Liver (tissue), 9 donors: ENCODE data around the gene SLX4IP. TPM values are rescaled to one million over a fixed set of nuclear protein-coding genes. Genes with fewer than 3 reads are reported as not detected.

Experiments
- DNase-seq: peaks from one replicate; pipeline ENCODE4 v3.0.0-alpha.2; 2017; ENCODE audit warnings: low spot score
- H3K27ac ChIP-seq, 2 donors: one replicate each; pipeline ENCODE4 v1.7.0; 2013; ENCODE audit warnings: inconsistent platforms in 2 of 2, low read length in 2 of 2, control low read depth in 1 of 2, low read depth in 1 of 2, mild to moderate bottlenecking in 1 of 2
- H3K27me3 ChIP-seq, 4 donors: one replicate each; pipeline versions ENCODE4 v1.6.1 to v1.7.0; 2013; ENCODE audit warnings: low read length in 3 of 4, inconsistent platforms in 1 of 4, mild to moderate bottlenecking in 1 of 4, moderate library complexity in 1 of 4; ENCODE audit not compliant: control insufficient read depth in 4 of 4, insufficient read depth in 4 of 4
- H3K36me3 ChIP-seq, 4 donors: one replicate each; pipeline versions ENCODE4 v1.6.1 to v1.7.0; 2013; ENCODE audit warnings: low read length in 3 of 4, mild to moderate bottlenecking in 3 of 4, low read depth in 1 of 4, moderate library complexity in 1 of 4; ENCODE audit not compliant: control insufficient read depth in 4 of 4, insufficient read depth in 3 of 4
- H3K4me1 ChIP-seq, 4 donors: one replicate each; pipeline versions ENCODE4 v1.6.1 to v1.7.0; 2013; ENCODE audit warnings: low read length in 3 of 4, mild to moderate bottlenecking in 3 of 4, moderate library complexity in 1 of 4; ENCODE audit not compliant: control insufficient read depth in 4 of 4, insufficient read depth in 4 of 4
- H3K4me3 ChIP-seq, 3 donors: one replicate each; pipeline versions ENCODE4 v1.6.1 to v1.7.0; 2013; ENCODE audit warnings: low read length in 3 of 3, control low read depth in 1 of 3, low read depth in 1 of 3, mild to moderate bottlenecking in 1 of 3
- H3K9ac ChIP-seq, 2 donors: one replicate each; pipeline ENCODE4 v1.7.0; 2013; ENCODE audit warnings: low read length in 2 of 2, mild to moderate bottlenecking in 2 of 2, moderate library complexity in 2 of 2, control low read depth in 1 of 2, low read depth in 1 of 2
- H3K9me3 ChIP-seq, 4 donors: one replicate each; pipeline versions ENCODE4 v1.6.1 to v1.7.0; 2013; ENCODE audit warnings: low read length in 3 of 4; ENCODE audit not compliant: control insufficient read depth in 4 of 4
- EGR1 ChIP-seq, 2 donors: IDR thresholded peaks; 2 replicates each; pipeline ENCODE4 v1.6.1; 2016 to 2018; ENCODE audit warnings: antibody characterized with exemption in 2 of 2, low read depth in 2 of 2
- FOXA2 ChIP-seq: IDR thresholded peaks from 2 replicates; pipeline ENCODE4 v1.6.1; 2016; ENCODE audit warnings: antibody characterized with exemption
- GABPA ChIP-seq, 2 donors: IDR thresholded peaks in 1 of 2; conservative IDR thresholded peaks in 1 of 2; 2 replicates each; pipeline ENCODE4 v1.6.1; 2016; ENCODE audit warnings: antibody characterized with exemption in 2 of 2, mild to moderate bottlenecking in 1 of 2, moderate library complexity in 1 of 2
- HNF4A ChIP-seq, 2 donors: conservative IDR thresholded peaks; 2 replicates each; pipeline ENCODE4 v1.6.1; 2016; ENCODE audit warnings: antibody characterized with exemption in 2 of 2, mild to moderate bottlenecking in 2 of 2
- HNF4G ChIP-seq: IDR thresholded peaks from 2 replicates; pipeline ENCODE4 v1.6.1; 2016; ENCODE audit warnings: antibody characterized with exemption
- JUND ChIP-seq, 2 donors: IDR thresholded peaks; 2 replicates each; pipeline ENCODE4 v1.6.1; 2016; ENCODE audit warnings: antibody characterized with exemption in 2 of 2
- RAD21 ChIP-seq, 2 donors: IDR thresholded peaks; 2 replicates each; pipeline ENCODE4 v1.6.1; 2016; ENCODE audit warnings: antibody characterized with exemption in 2 of 2, mild to moderate bottlenecking in 2 of 2
- RXRA ChIP-seq, 2 donors: IDR thresholded peaks; 2 replicates each; pipeline ENCODE4 v1.6.1; 2017 to 2018; ENCODE audit warnings: antibody characterized with exemption in 2 of 2, mild to moderate bottlenecking in 1 of 2
- SP1 ChIP-seq: IDR thresholded peaks from 2 replicates; pipeline ENCODE4 v1.6.1; 2018; ENCODE audit warnings: antibody characterized with exemption, mild to moderate bottlenecking
- TAF1 ChIP-seq: conservative IDR thresholded peaks from 2 replicates; pipeline ENCODE4 v1.6.1; 2016; ENCODE audit warnings: antibody characterized with exemption, mild to moderate bottlenecking
- YY1 ChIP-seq: IDR thresholded peaks from 2 replicates; pipeline ENCODE4 v1.6.1; 2016; ENCODE audit warnings: antibody characterized with exemption, mild to moderate bottlenecking
- WGBS: extraction: QIAGEN DNeasy Blood & Tissue Kit; methylation state at CpG from one replicate; pipeline ENCODE4 v1.1.7; 2013; 5-methylcytosine and 5-hydroxymethylcytosine counted together
- polyA plus RNA-seq, 2 donors: library from polyadenylated mRNA; stranded (reverse) in 1 of 2; unstranded in 1 of 2; fragments of 200-250 nt in 1 of 2; fragments of >200 nt in 1 of 2; fragmentation: Nextera tagmentation in 1 of 2; extraction: Ambion mirVana in 1 of 2; gene quantifications; one replicate each; pipeline versions ENCODE4 v1.2.1 to v1.2.3, GENCODE V29; 2013 to 2015
- total RNA-seq, 2 donors: library from RNA; depleted of rRNA; stranded (reverse); fragments of >200 nt; gene quantifications; one replicate each; pipeline ENCODE4 v1.2.3, GENCODE V29; 2014
- TF ChIP-seq, protein P1 (sequence below): IDR thresholded peaks from 2 replicates; pipeline ENCODE4 v1.6.1; 2016; ENCODE audit warnings: antibody characterized with exemption
- TF ChIP-seq, protein P2 (sequence below): IDR thresholded peaks from 2 replicates; pipeline ENCODE4 v1.6.1; 2016; ENCODE audit warnings: antibody characterized with exemption, mild to moderate bottlenecking
- TF ChIP-seq, protein P3 (sequence below): IDR thresholded peaks from 2 replicates; pipeline ENCODE4 v1.6.1; 2016; ENCODE audit warnings: antibody characterized with exemption
- TF ChIP-seq, protein P4 (sequence below): IDR thresholded peaks from 2 replicates; pipeline ENCODE4 v1.6.1; 2016; ENCODE audit warnings: antibody characterized with exemption
- TF ChIP-seq, protein P5 (sequence below): fragments of 150-350 bp; IDR thresholded peaks from 2 replicates; pipeline ENCODE4 v1.5.1; 2017; ENCODE audit warnings: improper control_type of control experiment, low read depth, low read length; ENCODE audit not compliant: missing input control
- donor health status: healthy.
- donor health status: healthy.
- donor health status: healthy.
- donor health status: healthy.
- donor health status: healthy.

The SLX4IP gene
- total and polyA plus RNA-seq, 4 donors = 1.1 to 3.4 (median 2.7) TPM

DNA sequence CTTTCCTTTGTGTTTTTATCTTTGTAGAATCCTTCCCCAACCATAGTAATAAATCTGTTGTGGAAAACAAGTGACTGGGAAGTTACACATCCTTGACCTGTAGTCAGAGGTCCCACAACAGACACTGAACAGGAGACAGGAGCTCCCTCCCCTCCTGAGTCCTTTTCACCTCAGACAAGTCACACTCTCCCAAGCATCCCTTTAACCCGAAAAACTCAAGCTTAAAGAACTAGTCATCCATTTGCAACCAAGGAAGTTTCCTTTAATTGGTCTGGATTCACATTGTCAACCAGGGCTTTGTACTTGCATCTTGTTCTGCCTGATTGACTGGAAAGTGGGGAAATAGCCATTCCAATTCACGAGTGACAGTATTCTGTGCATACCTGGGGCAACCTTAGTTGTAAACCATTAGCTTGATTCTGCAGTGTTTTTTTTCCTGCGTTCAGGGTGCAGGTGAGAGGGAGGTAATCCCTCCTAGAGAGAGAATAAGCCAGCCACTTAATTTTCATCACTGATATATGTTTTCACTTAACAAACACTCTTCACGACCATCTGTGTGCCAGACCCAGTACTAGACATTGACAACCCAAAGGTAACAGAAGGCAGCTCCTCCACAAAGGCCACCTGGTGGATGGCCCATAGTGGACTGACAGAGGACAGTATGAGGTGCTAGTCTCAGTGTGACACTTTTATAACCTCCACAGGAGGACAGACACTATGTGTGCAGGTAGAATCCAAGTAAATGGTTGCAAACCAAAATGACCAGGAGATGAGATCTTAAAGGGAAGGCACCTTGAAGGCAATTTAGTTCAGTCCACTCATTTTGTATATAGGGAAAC lies 112.4 kb downstream of the SLX4IP start:
- H3K36me3 ChIP-seq = peaks cover 0 to 2% (median 0%) of the 10 kb centered on the region in 4 donors
- H3K4me1 ChIP-seq = no peaks in the 10 kb centered on the region
- no peak overlapping the region for H3K9ac ChIP-seq
- no peak overlapping the region for H3K27ac ChIP-seq
- no peaks in the 10 kb centered on the region for H3K9me3 ChIP-seq
- DNase-seq = no peak
- TF ChIP-seq EGR1 (IDR thresholded peaks at IDR 0.05; ENCODE audit: low read depth in 2 of 2) = no peak
- no peak for TF ChIP-seq RAD21 (IDR thresholded peaks at IDR 0.05)
- TF ChIP-seq YY1 = no peak
- TF ChIP-seq, protein P1, sequence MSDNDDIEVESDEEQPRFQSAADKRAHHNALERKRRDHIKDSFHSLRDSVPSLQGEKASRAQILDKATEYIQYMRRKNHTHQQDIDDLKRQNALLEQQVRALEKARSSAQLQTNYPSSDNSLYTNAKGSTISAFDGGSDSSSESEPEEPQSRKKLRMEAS = no peak
- no peak for TF ChIP-seq JUND (IDR thresholded peaks at IDR 0.05)
- TF ChIP-seq, protein P2, sequence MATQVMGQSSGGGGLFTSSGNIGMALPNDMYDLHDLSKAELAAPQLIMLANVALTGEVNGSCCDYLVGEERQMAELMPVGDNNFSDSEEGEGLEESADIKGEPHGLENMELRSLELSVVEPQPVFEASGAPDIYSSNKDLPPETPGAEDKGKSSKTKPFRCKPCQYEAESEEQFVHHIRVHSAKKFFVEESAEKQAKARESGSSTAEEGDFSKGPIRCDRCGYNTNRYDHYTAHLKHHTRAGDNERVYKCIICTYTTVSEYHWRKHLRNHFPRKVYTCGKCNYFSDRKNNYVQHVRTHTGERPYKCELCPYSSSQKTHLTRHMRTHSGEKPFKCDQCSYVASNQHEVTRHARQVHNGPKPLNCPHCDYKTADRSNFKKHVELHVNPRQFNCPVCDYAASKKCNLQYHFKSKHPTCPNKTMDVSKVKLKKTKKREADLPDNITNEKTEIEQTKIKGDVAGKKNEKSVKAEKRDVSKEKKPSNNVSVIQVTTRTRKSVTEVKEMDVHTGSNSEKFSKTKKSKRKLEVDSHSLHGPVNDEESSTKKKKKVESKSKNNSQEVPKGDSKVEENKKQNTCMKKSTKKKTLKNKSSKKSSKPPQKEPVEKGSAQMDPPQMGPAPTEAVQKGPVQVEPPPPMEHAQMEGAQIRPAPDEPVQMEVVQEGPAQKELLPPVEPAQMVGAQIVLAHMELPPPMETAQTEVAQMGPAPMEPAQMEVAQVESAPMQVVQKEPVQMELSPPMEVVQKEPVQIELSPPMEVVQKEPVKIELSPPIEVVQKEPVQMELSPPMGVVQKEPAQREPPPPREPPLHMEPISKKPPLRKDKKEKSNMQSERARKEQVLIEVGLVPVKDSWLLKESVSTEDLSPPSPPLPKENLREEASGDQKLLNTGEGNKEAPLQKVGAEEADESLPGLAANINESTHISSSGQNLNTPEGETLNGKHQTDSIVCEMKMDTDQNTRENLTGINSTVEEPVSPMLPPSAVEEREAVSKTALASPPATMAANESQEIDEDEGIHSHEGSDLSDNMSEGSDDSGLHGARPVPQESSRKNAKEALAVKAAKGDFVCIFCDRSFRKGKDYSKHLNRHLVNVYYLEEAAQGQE = no peak
- no peak for TF ChIP-seq FOXA2
- TF ChIP-seq GABPA (IDR thresholded peaks at IDR 0.05 in 1 of 2, conservative IDR thresholded peaks at IDR 0.05 in 1 of 2) = no peak
- TF ChIP-seq, protein P3, sequence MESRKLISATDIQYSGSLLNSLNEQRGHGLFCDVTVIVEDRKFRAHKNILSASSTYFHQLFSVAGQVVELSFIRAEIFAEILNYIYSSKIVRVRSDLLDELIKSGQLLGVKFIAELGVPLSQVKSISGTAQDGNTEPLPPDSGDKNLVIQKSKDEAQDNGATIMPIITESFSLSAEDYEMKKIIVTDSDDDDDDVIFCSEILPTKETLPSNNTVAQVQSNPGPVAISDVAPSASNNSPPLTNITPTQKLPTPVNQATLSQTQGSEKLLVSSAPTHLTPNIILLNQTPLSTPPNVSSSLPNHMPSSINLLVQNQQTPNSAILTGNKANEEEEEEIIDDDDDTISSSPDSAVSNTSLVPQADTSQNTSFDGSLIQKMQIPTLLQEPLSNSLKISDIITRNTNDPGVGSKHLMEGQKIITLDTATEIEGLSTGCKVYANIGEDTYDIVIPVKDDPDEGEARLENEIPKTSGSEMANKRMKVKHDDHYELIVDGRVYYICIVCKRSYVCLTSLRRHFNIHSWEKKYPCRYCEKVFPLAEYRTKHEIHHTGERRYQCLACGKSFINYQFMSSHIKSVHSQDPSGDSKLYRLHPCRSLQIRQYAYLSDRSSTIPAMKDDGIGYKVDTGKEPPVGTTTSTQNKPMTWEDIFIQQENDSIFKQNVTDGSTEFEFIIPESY = no peak
- no peaks in the 10 kb centered on the region for H3K27me3 ChIP-seq
- no peak overlapping the region for H3K4me3 ChIP-seq
- 93% methylated on average over 4 of the region's 4 CpGs for WGBS

DNA sequence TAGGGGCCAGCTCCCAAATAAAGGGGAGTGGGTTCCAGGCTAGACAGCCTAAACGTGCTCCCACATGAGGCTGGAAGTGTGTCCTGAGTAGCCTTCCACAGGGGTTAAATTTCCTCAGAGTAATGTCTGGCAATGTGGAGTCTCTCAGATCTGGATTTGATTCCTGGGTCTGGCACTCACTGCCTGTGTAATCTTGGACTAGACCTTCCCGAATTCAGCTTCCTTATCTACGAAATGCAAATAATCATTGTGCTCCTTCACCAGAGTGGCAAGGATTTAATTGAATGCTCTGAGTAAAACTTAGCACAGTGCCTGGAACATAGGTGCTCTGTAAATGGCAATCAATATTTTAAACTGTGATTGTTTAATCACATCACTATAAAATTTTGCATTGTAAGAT lies 114.4 kb downstream of the SLX4IP start:
- H3K27ac ChIP-seq = no peak overlapping the region
- H3K9ac ChIP-seq = no peak overlapping the region
- no peaks in the 10 kb centered on the region for H3K36me3 ChIP-seq
- H3K4me3 ChIP-seq = no peak overlapping the region
- no peaks in the 10 kb centered on the region for H3K9me3 ChIP-seq
- no peaks in the 10 kb centered on the region for H3K27me3 ChIP-seq
- 63% methylated on average over 3 of the region's 3 CpGs for WGBS
- no peak for DNase-seq
- H3K4me1 ChIP-seq = no peaks in the 10 kb centered on the region
- TF ChIP-seq HNF4A (conservative IDR thresholded peaks at IDR 0.05) (no peak), FOXA2 (no peak), TAF1 (no peak), SP1 (no peak), HNF4G (no peak), GABPA (IDR thresholded peaks at IDR 0.05 in 1 of 2, conservative IDR thresholded peaks at IDR 0.05 in 1 of 2) (no peak), RXRA (IDR thresholded peaks at IDR 0.05) (no peak), EGR1 (IDR thresholded peaks at IDR 0.05; ENCODE audit: low read depth in 2 of 2) (no peak), YY1 (no peak), RAD21 (IDR thresholded peaks at IDR 0.05) (no peak), JUND (IDR thresholded peaks at IDR 0.05) (no peak)
- TF ChIP-seq, protein P4, sequence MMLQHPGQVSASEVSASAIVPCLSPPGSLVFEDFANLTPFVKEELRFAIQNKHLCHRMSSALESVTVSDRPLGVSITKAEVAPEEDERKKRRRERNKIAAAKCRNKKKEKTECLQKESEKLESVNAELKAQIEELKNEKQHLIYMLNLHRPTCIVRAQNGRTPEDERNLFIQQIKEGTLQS = no peak
- TF ChIP-seq, protein P2 = no peak
- TF ChIP-seq, protein P5, sequence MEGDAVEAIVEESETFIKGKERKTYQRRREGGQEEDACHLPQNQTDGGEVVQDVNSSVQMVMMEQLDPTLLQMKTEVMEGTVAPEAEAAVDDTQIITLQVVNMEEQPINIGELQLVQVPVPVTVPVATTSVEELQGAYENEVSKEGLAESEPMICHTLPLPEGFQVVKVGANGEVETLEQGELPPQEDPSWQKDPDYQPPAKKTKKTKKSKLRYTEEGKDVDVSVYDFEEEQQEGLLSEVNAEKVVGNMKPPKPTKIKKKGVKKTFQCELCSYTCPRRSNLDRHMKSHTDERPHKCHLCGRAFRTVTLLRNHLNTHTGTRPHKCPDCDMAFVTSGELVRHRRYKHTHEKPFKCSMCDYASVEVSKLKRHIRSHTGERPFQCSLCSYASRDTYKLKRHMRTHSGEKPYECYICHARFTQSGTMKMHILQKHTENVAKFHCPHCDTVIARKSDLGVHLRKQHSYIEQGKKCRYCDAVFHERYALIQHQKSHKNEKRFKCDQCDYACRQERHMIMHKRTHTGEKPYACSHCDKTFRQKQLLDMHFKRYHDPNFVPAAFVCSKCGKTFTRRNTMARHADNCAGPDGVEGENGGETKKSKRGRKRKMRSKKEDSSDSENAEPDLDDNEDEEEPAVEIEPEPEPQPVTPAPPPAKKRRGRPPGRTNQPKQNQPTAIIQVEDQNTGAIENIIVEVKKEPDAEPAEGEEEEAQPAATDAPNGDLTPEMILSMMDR = no peak
- TF ChIP-seq, protein P3 = no peak
